Measurements from ENCODE around the gene SYT13. TPM values are rescaled to one million over a fixed set of nuclear protein-coding genes. Genes with fewer than 3 reads are reported as not detected.

SYT13 gene
- total and polyA plus RNA-seq, 11 donors: 0.61 to 7.5 (median 3.2) TPM

GRCh38 chr11:45304111-45304991 is 18.2 kb upstream of the SYT13 start:
- TF ChIP-seq, protein P1, sequence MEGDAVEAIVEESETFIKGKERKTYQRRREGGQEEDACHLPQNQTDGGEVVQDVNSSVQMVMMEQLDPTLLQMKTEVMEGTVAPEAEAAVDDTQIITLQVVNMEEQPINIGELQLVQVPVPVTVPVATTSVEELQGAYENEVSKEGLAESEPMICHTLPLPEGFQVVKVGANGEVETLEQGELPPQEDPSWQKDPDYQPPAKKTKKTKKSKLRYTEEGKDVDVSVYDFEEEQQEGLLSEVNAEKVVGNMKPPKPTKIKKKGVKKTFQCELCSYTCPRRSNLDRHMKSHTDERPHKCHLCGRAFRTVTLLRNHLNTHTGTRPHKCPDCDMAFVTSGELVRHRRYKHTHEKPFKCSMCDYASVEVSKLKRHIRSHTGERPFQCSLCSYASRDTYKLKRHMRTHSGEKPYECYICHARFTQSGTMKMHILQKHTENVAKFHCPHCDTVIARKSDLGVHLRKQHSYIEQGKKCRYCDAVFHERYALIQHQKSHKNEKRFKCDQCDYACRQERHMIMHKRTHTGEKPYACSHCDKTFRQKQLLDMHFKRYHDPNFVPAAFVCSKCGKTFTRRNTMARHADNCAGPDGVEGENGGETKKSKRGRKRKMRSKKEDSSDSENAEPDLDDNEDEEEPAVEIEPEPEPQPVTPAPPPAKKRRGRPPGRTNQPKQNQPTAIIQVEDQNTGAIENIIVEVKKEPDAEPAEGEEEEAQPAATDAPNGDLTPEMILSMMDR (IDR thresholded peaks at IDR 0.05): no peak
- TF ChIP-seq POLR2A (IDR thresholded peaks at IDR 0.05): no peak
- intact Hi-C loops (cut with DNase I): no loop called here
- no peak for ATAC-seq

GRCh38 chr11:45303316-45303715 is 17.2 kb upstream of the SYT13 start:
- ATAC-seq (no peak), DNase-seq (no peak)
- Histone ChIP-seq H3K4me3 (no peak overlapping the region), H3K36me3 (no peaks in the 10 kb centered on the region), H3K27ac (no peak overlapping the region), H3K9me3 (no peaks in the 10 kb centered on the region), H3K4me1 (no peaks in the 10 kb centered on the region), H3K27me3 (peaks cover 0 to 11% (median 0%) of the 10 kb centered on the region in 9 donors)
- 73 to 92% (median 83%) methylated on average over 6 of the region's 6 CpGs for WGBS, 4 donors
- no peak for TF ChIP-seq POLR2A (IDR thresholded peaks at IDR 0.05)
- TF ChIP-seq, protein P1 (IDR thresholded peaks at IDR 0.05): no peak
- intact Hi-C loops (cut with DNase I): no loop called here

More at GRCh38 chr11:45304111-45304991, 18.2 kb upstream of the SYT13 start:
- H3K36me3 ChIP-seq: no peaks in the 10 kb centered on the region
- no peak for DNase-seq
- WGBS, 4 donors: 82 to 89% (median 86%) methylated on average over 14 to 15 of the region's 15 CpGs
- H3K27ac ChIP-seq: no peak overlapping the region
- H3K9me3 ChIP-seq: no peaks in the 10 kb centered on the region
- peaks cover 0 to 13% (median 0%) of the 10 kb centered on the region in 9 donors for H3K27me3 ChIP-seq
- H3K4me3 ChIP-seq: no peak overlapping the region
- H3K4me1 ChIP-seq: no peaks in the 10 kb centered on the region

DNA sequence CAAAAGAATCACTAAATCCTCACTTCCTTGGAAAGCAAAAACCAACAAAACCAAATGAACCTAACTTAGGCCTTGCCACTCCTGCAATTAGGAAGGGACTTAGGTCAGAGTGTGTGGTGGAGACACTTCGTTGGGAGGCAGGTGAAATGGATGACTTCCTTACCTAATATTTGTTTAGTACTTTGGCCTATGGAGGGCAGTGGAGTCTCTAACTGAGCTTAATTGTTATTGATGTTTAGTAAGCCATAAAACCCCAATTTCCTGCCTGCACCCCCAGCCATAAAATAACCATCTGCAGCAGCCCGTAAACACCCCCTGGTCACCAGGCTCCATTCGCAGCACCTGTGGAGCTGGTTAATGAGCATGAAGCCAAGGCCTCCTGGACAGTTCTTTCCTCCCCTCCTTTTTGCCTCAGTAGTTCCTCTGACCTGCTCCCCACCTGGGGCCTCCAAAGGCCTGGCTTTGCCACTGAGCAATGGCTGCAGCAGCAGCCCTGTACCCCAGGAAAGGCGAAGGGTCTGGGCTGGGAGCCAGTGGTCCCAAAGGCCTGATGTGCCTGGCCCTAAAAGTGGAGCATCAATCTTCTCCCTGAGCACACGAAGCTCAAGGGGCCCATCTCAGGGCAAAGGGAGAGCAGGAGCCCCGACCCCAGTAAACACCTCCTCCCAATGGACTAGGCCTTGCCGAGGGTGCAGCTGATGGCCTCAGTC is 15.6 kb upstream of the SYT13 start:
- H3K4me1 ChIP-seq: no peaks in the 10 kb centered on the region
- ATAC-seq (no peak), DNase-seq (no peak)
- H3K36me3 ChIP-seq: no peaks in the 10 kb centered on the region
- H3K4me3 ChIP-seq: no peak overlapping the region
- no peaks in the 10 kb centered on the region for H3K9me3 ChIP-seq
- TF ChIP-seq POLR2A (IDR thresholded peaks at IDR 0.05): no peak
- TF ChIP-seq, protein P1 (IDR thresholded peaks at IDR 0.05): no peak
- intact Hi-C loops (cut with DNase I): no loop called here
- peaks cover 0 to 5% (median 0%) of the 10 kb centered on the region in 9 donors for H3K27me3 ChIP-seq
- H3K27ac ChIP-seq: no peak overlapping the region
- 82 to 90% (median 86%) methylated on average over 5 to 7 of the region's 7 CpGs for WGBS, 4 donors

DNA sequence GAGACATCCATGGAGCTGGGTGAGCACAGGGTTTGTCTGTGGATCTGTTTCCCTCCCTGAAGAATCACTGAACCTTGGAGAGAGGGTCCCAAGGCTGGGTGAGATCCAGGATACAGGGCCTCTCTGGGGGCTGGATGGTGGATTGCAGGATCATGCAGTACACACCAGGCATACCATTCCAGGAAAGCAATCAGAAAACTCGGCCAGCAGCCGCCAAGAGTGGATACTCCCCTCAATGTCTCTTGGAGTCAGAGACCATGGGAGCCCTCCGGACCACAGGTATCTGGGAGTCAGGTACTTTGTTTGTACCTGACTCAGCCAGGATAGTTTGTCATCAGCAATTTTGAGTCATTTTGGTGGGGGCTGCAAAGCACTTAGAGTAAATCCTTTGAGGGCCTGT is 14.6 kb upstream of the SYT13 start:
- Histone ChIP-seq H3K4me1 (no peaks in the 10 kb centered on the region), H3K9me3 (no peaks in the 10 kb centered on the region), H3K4me3 (no peak overlapping the region), H3K36me3 (no peaks in the 10 kb centered on the region), H3K27me3 (peaks cover 0 to 5% (median 0%) of the 10 kb centered on the region in 9 donors), H3K27ac (no peak overlapping the region)
- no peak for TF ChIP-seq POLR2A (IDR thresholded peaks at IDR 0.05)
- TF ChIP-seq, protein P1 (IDR thresholded peaks at IDR 0.05): no peak
- DNase-seq (no peak), ATAC-seq (no peak)
- 74 to 87% (median 82%) methylated on average over 3 of the region's 3 CpGs for WGBS, 4 donors
- intact Hi-C loops (cut with DNase I): no loop called here
